HepG2 (cell line): Measurements from ENCODE around the gene DAPK1. TPM values are rescaled to one million over a fixed set of nuclear protein-coding genes. Genes with fewer than 3 reads are reported as not detected.

ENCODE experiments used
- ETS1 ChIP-seq: sonication (generic); formaldehyde crosslinking; IDR thresholded peaks from 2 replicates; pipeline ENCODE4 v1.4.0; 2020; ENCODE audit warnings: missing genetic modification reagents
- FOXM1 ChIP-seq: sonication (generic); formaldehyde crosslinking; IDR thresholded peaks from 2 replicates; pipeline ENCODE4 v1.5.0; 2020; ENCODE audit warnings: missing genetic modification reagents
- GZF1 ChIP-seq: sonication (generic); formaldehyde crosslinking; IDR thresholded peaks from 2 replicates; pipeline ENCODE4 v1.5.1; 2020; ENCODE audit warnings: mild to moderate bottlenecking, missing genetic modification reagents
- IKZF4 ChIP-seq: sonication (generic); formaldehyde crosslinking; IDR thresholded peaks from 2 replicates; pipeline ENCODE4 v1.5.1; 2020; ENCODE audit warnings: borderline replicate concordance, mild to moderate bottlenecking, low read depth, missing genetic modification reagents; ENCODE audit errors: not compliant biosample characterization
- KDM5A ChIP-seq: fragments of 200-600 bp; sonication (generic); IDR thresholded peaks from 2 replicates; pipeline ENCODE4 v1.7.0; 2018; ENCODE audit warnings: antibody characterized with exemption, mild to moderate bottlenecking, low read length, borderline replicate concordance
- KLF13 ChIP-seq: sonication (generic); formaldehyde crosslinking; IDR thresholded peaks from 2 replicates; pipeline ENCODE4 v1.4.0; 2020; ENCODE audit warnings: mild to moderate bottlenecking, missing genetic modification reagents
- MAFF ChIP-seq: IDR thresholded peaks from 2 replicates; pipeline ENCODE4 v1.6.1; 2011; ENCODE audit warnings: low read depth, low read length, improper control_type of control experiment
- MAFK ChIP-seq, 2 experiments: IDR thresholded peaks in 1 of 2; conservative IDR thresholded peaks in 1 of 2; 2 replicates each; pipeline ENCODE4 v1.6.1; 2011; ENCODE audit warnings: improper control_type of control experiment in 2 of 2, low read length in 2 of 2
- MBNL3 ChIP-seq: fragments of 250-450 bp; sonication (Bioruptor Pico); conservative IDR thresholded peaks from 2 replicates; pipeline ENCODE4 v1.8.0; 2022; ENCODE audit warnings: mild to moderate bottlenecking, inconsistent platforms
- PHB2 ChIP-seq: fragments of 450-650 bp; IDR thresholded peaks from 2 replicates; pipeline ENCODE4 v1.6.1; 2018; ENCODE audit not compliant: partially characterized antibody
- RFX3 ChIP-seq: IDR thresholded peaks from 2 replicates; pipeline ENCODE4 v1.6.1; 2016; ENCODE audit warnings: missing biosample characterization, missing genetic modification reagents
- SKI ChIP-seq: fragments of 450-650 bp; IDR thresholded peaks from one replicate; pipeline ENCODE4 v1.6.1; 2018; ENCODE audit warnings: mild to moderate bottlenecking; ENCODE audit not compliant: partially characterized antibody
- SMAD1 ChIP-seq: sonication (generic); formaldehyde crosslinking; IDR thresholded peaks from 2 replicates; pipeline ENCODE4 v1.4.0; 2020; ENCODE audit warnings: missing genetic modification reagents, low read depth, mild to moderate bottlenecking, borderline replicate concordance
- SNAPC5 ChIP-seq: sonication (generic); formaldehyde crosslinking; IDR thresholded peaks from 2 replicates; pipeline ENCODE4 v1.8.1; 2023; ENCODE audit warnings: mild to moderate bottlenecking, missing genetic modification reagents, borderline replicate concordance
- SP1 ChIP-seq, 2 experiments: fragments of 450-650 bp in 1 of 2; sonication (generic) in 1 of 2; formaldehyde crosslinking in 1 of 2; IDR thresholded peaks; 2 replicates each; pipeline versions ENCODE4 v1.4.0 to v1.6.1; 2016 to 2020; ENCODE audit warnings: missing genetic modification reagents in 1 of 2
- TFDP1 ChIP-seq: IDR thresholded peaks from 2 replicates; pipeline ENCODE4 v1.6.1; 2016; ENCODE audit warnings: missing compliant biosample characterization, missing genetic modification reagents, borderline replicate concordance
- TFE3 ChIP-seq: IDR thresholded peaks from 2 replicates; pipeline ENCODE4 v1.6.1; 2016
- THAP8 ChIP-seq: sonication (generic); formaldehyde crosslinking; IDR thresholded peaks from 2 replicates; pipeline ENCODE4 v1.5.1; 2020; ENCODE audit warnings: missing genetic modification reagents, mild to moderate bottlenecking, borderline replicate concordance
- ZNF234 ChIP-seq: sonication (generic); formaldehyde crosslinking; conservative IDR thresholded peaks from 2 replicates; pipeline ENCODE4 v1.5.1; 2020; ENCODE audit warnings: mild to moderate bottlenecking, missing genetic modification reagents
- ZNF260 ChIP-seq: sonication (generic); formaldehyde crosslinking; IDR thresholded peaks from 2 replicates; pipeline ENCODE4 v1.4.0; 2020; ENCODE audit warnings: missing genetic modification reagents, low read depth, mild to moderate bottlenecking, borderline replicate concordance
- ZNF343 ChIP-seq: sonication (generic); formaldehyde crosslinking; IDR thresholded peaks from 2 replicates; pipeline ENCODE4 v1.4.0; 2020; ENCODE audit warnings: mild to moderate bottlenecking, missing genetic modification reagents
- ZNF550 ChIP-seq: sonication (generic); formaldehyde crosslinking; IDR thresholded peaks from 2 replicates; pipeline ENCODE4 v1.4.0; 2020; ENCODE audit warnings: mild to moderate bottlenecking, missing genetic modification reagents, borderline replicate concordance
- ZNF597 ChIP-seq: sonication (generic); formaldehyde crosslinking; IDR thresholded peaks from 2 replicates; pipeline ENCODE4 v1.5.0; 2020; ENCODE audit warnings: missing genetic modification reagents
- polyA plus RNA-seq, 8 experiments: library from polyadenylated mRNA; depleted of rRNA in 3 of 8; stranded (reverse) in 7 of 8; unstranded in 1 of 8; fragments of >200 nt; fragmentation: Illumina TruSeq in 4 of 8; extraction: Trizol in 4 of 8; gene quantifications; 2 replicates each; pipeline versions ENCODE4 v1.2.1 to v1.2.3, GENCODE V29; 2011 to 2016; ENCODE audit warnings: low read depth in 4 of 8, missing spikeins in 1 of 8, mixed read lengths in 1 of 8; ENCODE audit not compliant: insufficient read depth in 1 of 8
- total RNA-seq, 5 experiments: library from RNA; depleted of rRNA; stranded (reverse); fragments of >200 nt; fragmentation: Illumina TruSeq; extraction: Trizol; gene quantifications; 2 replicates each; pipeline ENCODE4 v1.2.3, GENCODE V29; 2016; ENCODE audit warnings: low read depth in 1 of 5

DAPK1 gene
- total and polyA plus RNA-seq, 2 of the 13 experiments (the other 11 are each of a cell fraction or from before 2014, with no cell fraction given), result 35.7 to 35.9 TPM

GRCh38 chr9:87725900-87726709 is 228.4 kb downstream of the DAPK1 start, which contains the start of gene CTSL (continued):
- TF ChIP-seq THAP8 (peak; percentile 89), IKZF4 (CRISPR knock-in tag) (peak; percentile 77), ZNF260 (CRISPR knock-in tag) (0 out of 2 replicates have a peak, but pooled peaks have one; percentile 23), FOXM1 (peak; percentile 35; the same call in 1 of the 2 replicates), TFDP1 (CRISPR knock-in tag) (peak; percentile 77), MAFK (conservative IDR thresholded peaks at IDR 0.05 in 1 of 2, IDR thresholded peaks at IDR 0.05 in 1 of 2; ENCODE audit: low read length in 2 of 2) (no peak), SNAPC5 (no peak), ZNF597 (CRISPR knock-in tag) (no peak), SP1 (IDR thresholded peaks at IDR 0.05) (no peak), SP1 (CRISPR knock-in tag; IDR thresholded peaks at IDR 0.05) (peak; percentile 41), GZF1 (peak; percentile 32; the same call in 1 of the 2 replicates), ZNF234 (CRISPR knock-in tag) (peak; percentile 90), RFX3 (CRISPR knock-in tag) (no peak), MAFF (no peak), ETS1 (CRISPR knock-in tag) (no peak), PHB2 (no peak), TFE3 (CRISPR knock-in tag) (peak; percentile 54; the same call in 1 of the 2 replicates), KDM5A (no peak), ZNF550 (CRISPR knock-in tag) (peak; percentile 95; the same call in 1 of the 2 replicates), ZNF343 (peak; percentile 96), MBNL3 (CRISPR knock-in tag) (no peak), SMAD1 (CRISPR knock-in tag) (peak; percentile 83; the same call in 1 of the 2 replicates), KLF13 (no peak), SKI (peak; percentile 95)
